Epithelial cell of proximal tubule (primary cell): ENCODE measurements around the gene ALDH8A1. TPM values are rescaled to one million over a fixed set of nuclear protein-coding genes. Genes with fewer than 3 reads are reported as not detected.

ENCODE experiments used
- DNase-seq: peaks from one replicate; pipeline ENCODE4 v3.0.0-alpha.2; 2011; ENCODE audit warnings: low read depth
- H3K4me3 ChIP-seq: 2 replicates; pipeline ENCODE4 v1.5.1; 2011; ENCODE audit warnings: low read depth, mild to moderate bottlenecking, low read length
- total RNA-seq: library from RNA; depleted of rRNA; stranded (reverse); fragments of >200 nt; gene quantifications from 2 replicates; pipeline ENCODE4 v1.2.3, GENCODE V29; 2015
- TF ChIP-seq, protein P1 (sequence below): conservative IDR thresholded peaks from 2 replicates; pipeline ENCODE4 v1.5.1; 2012; ENCODE audit warnings: low read depth, mild to moderate bottlenecking, low read length

Gene ALDH8A1, protein sequence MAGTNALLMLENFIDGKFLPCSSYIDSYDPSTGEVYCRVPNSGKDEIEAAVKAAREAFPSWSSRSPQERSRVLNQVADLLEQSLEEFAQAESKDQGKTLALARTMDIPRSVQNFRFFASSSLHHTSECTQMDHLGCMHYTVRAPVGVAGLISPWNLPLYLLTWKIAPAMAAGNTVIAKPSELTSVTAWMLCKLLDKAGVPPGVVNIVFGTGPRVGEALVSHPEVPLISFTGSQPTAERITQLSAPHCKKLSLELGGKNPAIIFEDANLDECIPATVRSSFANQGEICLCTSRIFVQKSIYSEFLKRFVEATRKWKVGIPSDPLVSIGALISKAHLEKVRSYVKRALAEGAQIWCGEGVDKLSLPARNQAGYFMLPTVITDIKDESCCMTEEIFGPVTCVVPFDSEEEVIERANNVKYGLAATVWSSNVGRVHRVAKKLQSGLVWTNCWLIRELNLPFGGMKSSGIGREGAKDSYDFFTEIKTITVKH
- total RNA-seq: 0.14 and 0.40 TPM in 2 replicates

DNA sequence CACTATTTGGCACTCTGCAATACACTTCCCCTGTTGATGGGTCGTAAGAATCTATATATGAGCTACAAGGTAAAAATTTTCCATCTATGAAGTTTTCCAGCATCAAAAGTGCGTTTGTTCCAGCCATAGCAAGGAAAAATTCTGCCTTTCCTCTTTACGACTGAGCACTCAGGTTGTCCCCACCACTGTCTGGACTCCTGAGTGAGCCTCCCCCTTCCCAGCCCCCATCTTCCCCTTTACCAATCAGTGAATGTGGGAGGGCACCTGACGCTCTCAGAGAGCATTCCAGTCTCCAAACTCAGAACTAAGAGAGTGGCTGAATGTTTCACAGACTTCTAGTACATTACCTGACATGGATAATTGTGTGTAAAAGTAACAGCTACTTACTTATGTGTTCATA, at the start of gene ALDH8A1:
TSS of gene ALDH8A1 (minus strand) at position 175 of the 400 bp plus-strand sequence. CDS start at position 127, 48 bp downstream.
- peak within 1 kb of the TSS; percentile 54 for H3K4me3 ChIP-seq
- DNase-seq: no peak
- TF ChIP-seq, protein P1, sequence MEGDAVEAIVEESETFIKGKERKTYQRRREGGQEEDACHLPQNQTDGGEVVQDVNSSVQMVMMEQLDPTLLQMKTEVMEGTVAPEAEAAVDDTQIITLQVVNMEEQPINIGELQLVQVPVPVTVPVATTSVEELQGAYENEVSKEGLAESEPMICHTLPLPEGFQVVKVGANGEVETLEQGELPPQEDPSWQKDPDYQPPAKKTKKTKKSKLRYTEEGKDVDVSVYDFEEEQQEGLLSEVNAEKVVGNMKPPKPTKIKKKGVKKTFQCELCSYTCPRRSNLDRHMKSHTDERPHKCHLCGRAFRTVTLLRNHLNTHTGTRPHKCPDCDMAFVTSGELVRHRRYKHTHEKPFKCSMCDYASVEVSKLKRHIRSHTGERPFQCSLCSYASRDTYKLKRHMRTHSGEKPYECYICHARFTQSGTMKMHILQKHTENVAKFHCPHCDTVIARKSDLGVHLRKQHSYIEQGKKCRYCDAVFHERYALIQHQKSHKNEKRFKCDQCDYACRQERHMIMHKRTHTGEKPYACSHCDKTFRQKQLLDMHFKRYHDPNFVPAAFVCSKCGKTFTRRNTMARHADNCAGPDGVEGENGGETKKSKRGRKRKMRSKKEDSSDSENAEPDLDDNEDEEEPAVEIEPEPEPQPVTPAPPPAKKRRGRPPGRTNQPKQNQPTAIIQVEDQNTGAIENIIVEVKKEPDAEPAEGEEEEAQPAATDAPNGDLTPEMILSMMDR: no peak

DNA sequence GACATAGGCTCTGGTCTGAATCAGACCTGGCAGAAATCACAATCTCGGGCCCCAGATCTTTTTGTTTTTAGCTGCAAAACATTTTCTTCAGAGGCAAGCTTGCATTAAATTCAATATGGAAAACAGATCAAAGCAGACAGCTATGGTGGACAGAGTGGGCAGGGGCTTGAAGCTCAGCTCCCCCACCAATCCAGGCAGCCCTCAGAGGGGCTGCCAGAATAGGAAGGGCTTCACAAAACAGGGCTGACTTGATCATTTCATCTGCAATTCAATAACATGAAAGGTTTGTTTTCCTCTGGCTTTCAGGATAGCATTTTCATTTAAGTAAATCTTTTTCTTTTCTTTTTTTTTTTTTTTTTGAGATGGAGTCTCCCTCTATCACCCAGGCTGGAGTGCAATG, 49.2 kb upstream of the ALDH8A1 start:
- no peak overlapping the region for H3K4me3 ChIP-seq
- TF ChIP-seq, protein P1: no peak
- DNase-seq: no peak

DNA sequence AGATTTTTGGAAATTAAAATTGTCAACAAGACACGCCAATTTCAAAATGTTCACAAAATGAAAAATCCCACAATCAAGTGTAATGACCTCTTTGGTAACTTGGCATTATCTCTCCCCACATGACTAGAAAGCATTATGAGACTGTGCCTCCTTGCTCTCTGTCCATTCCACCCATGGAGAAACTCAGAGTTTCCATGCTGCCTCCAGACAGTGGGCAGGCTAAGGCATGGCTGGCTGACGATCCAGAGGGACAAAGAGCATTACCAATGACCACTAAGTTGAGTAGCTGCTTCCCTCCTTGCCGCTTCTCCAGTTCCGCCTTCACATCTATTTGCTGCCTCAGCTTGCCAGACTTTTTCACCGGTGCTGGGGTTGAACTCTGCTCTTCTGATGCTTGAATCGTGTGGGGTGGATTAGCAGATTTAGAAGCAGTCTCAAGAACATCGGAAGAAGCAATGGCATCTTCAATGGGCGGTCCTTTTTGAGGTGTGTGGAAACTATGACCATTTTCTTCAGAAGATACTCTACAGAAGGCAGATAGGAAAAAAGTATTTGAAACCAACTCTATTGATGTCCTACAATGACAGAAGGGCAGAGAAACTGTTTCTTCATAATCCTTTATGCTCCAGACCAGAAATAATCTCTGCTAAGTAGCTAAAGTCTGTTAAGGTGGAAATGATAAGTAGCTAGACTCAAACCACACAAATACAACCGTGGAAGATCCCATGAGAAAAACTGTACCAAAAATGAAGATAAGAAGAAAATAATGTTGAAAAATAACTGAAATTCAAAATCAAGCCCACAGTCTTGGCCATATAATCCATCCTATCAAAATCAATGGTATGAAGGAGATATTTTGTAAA, 47.5 kb upstream of the ALDH8A1 start:
- DNase-seq: no peak
- no peak overlapping the region for H3K4me3 ChIP-seq
- TF ChIP-seq, protein P1: no peak

DNA sequence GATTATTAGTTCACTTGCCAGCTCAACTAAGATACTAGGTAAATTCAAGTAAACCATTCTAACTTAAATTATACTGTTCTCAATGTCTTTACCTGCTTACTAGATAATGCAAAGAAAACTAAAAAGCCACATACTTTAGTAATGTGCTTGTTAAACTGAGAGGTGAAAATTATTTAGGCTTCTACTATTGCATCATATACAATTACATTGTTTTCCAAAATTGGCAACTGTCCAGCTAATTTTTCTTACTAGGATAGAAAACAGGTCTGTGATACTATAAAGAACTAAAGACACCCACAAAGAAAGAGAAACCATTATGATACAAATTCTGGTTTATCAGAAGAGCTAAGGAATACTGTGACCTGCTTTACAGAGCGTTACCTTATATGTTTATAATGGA, 45.6 kb upstream of the ALDH8A1 start:
- no peak for DNase-seq
- TF ChIP-seq, protein P1: no peak
- no peak overlapping the region for H3K4me3 ChIP-seq

DNA sequence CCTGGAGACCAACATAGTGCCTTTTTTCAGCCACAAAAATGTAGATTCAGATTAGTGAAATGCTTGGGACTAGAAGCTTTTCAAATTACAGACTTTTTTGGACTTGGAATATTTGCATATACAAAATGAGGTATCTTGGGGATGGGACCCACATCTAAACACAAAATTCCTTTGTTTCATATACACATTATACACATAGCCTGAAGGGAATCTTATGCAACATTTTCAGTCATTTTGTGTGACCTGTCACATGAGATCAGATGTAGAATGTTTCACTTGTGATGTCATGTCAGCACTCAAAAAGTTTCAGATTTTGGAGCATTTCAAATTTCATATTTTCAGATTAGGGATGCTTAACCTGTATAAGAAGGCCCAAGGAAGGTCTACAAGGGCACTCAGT, 44.5 kb upstream of the ALDH8A1 start:
- no peak for DNase-seq
- TF ChIP-seq, protein P1: no peak
- no peak overlapping the region for H3K4me3 ChIP-seq

DNA sequence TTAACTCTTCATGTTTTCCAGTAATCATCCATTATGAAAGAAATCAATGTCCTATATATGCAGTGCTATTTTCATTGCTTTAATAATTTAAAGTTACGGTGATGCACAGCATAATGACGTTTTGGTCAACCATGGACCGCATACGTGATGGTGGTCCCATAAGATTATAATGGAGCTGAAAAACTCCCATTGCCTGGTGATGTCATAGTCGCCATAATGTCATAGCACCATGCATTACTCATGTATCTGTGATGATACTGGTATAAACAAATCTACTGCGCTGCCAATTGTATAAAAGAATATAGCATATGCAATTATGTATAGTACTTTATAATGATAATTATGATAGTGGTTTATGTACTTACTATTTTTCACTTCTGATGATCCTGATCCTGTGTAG, 42.3 kb upstream of the ALDH8A1 start:
- TF ChIP-seq, protein P1: no peak
- DNase-seq: no peak

More for the DNA sequence above, 42.3 kb upstream of the ALDH8A1 start:
- H3K4me3 ChIP-seq: no peak overlapping the region
